K562 (cell line): ENCODE data around the gene SNRNP48. TPM values are rescaled to one million over a fixed set of nuclear protein-coding genes. Genes with fewer than 3 reads are reported as not detected.

Source experiments
- FOXK1 ChIP-seq: sonication (generic); formaldehyde crosslinking; IDR thresholded peaks from 2 replicates; pipeline ENCODE4 v1.8.0; 2022; ENCODE audit warnings: missing genetic modification reagents, mild to moderate bottlenecking, borderline replicate concordance
- MIER1 ChIP-seq: fragments of 450-650 bp; IDR thresholded peaks from 2 replicates; pipeline ENCODE4 v1.6.1; 2016; ENCODE audit warnings: antibody characterized with exemption, mild to moderate bottlenecking, low read depth
- POU5F1 ChIP-seq: fragments of 150-350 bp; IDR thresholded peaks from 2 replicates; pipeline ENCODE4 v1.6.1; 2014; ENCODE audit warnings: borderline replicate concordance, low read length, low read depth, mild to moderate bottlenecking; ENCODE audit not compliant: partially characterized antibody
- RBM17 ChIP-seq: fragments of 200-400 bp; formaldehyde crosslinking; IDR thresholded peaks from 2 replicates; pipeline ENCODE4 v1.6.1; 2017; ENCODE audit warnings: low read depth, mild to moderate bottlenecking, low read length, borderline replicate concordance
- SOX6 ChIP-seq: fragments of 450-650 bp; IDR thresholded peaks from 2 replicates; pipeline ENCODE4 v1.6.1; 2014; ENCODE audit warnings: mild to moderate bottlenecking
- SREBF1 ChIP-seq: fragments of 150-350 bp; IDR thresholded peaks from 2 replicates; pipeline ENCODE4 v1.6.1; 2014; ENCODE audit warnings: antibody characterized with exemption, low read depth, low read length, borderline replicate concordance
- TFAM ChIP-seq: fragments of 250-450 bp; sonication (Bioruptor Pico); conservative IDR thresholded peaks from 2 replicates; pipeline ENCODE4 v1.5.0; 2021; ENCODE audit warnings: mild to moderate bottlenecking, moderate library complexity
- TGIF2 ChIP-seq: sonication (generic); formaldehyde crosslinking; IDR thresholded peaks from 2 replicates; pipeline ENCODE4 v1.8.1; 2022; ENCODE audit warnings: mild to moderate bottlenecking, missing genetic modification reagents, moderate library complexity
- ZNF197 ChIP-seq: fragments of 200-800 bp; sonication (Bioruptor generic); IDR thresholded peaks from 2 replicates; pipeline ENCODE4 v1.6.1; 2016; ENCODE audit warnings: low read depth, missing genetic modification characterization, missing compliant biosample characterization
- ZNF3 ChIP-seq: fragments of 250-450 bp; sonication (Bioruptor Pico); IDR thresholded peaks from 2 replicates; pipeline ENCODE4 v1.5.0; 2021; ENCODE audit warnings: mild to moderate bottlenecking, moderate library complexity
- ZNF589 ChIP-seq: fragments of 200-800 bp; sonication (Bioruptor generic); IDR thresholded peaks from 2 replicates; pipeline ENCODE4 v1.6.1; 2016; ENCODE audit warnings: low read depth, missing genetic modification characterization, missing compliant biosample characterization
- ZNF75A ChIP-seq: fragments of 450-650 bp; formaldehyde crosslinking; IDR thresholded peaks from 2 replicates; pipeline ENCODE4 v1.4.0; 2020; ENCODE audit warnings: mild to moderate bottlenecking
- polyA plus RNA-seq, 8 experiments: library from polyadenylated mRNA; depleted of rRNA in 4 of 8; stranded (reverse) in 5 of 8; unstranded in 3 of 8; fragments of >200 nt; fragmentation: Nextera tagmentation in 2 of 8; fragmentation: Illumina TruSeq in 1 of 8; extraction: Ambion mirVana in 2 of 8; extraction: Trizol in 1 of 8; gene quantifications; 2 replicates each; pipeline versions ENCODE4 v1.2.1 to v1.2.3, GENCODE V29; 2011 to 2014; ENCODE audit warnings: inconsistent platforms in 1 of 8, missing spikeins in 1 of 8
- total RNA-seq, 7 experiments: library from RNA; depleted of rRNA in 6 of 7; stranded (reverse); fragments of >200 nt in 6 of 7; fragmentation: Illumina TruSeq in 2 of 7; extraction: Trizol in 2 of 7; gene quantifications; 2 replicates each; pipeline versions ENCODE4 v1.2.1 to v1.2.3, GENCODE V29; 2011 to 2021; ENCODE audit warnings: low replicate concordance in 1 of 7
- TF ChIP-seq, protein P1 (sequence below): fragments of 450-650 bp; IDR thresholded peaks from 2 replicates; pipeline ENCODE4 v1.6.1; 2016; ENCODE audit warnings: missing biosample characterization, missing genetic modification characterization
- TF ChIP-seq, protein P2 (sequence below): sonication (generic); IDR thresholded peaks from 2 replicates; pipeline ENCODE4 v1.6.1; 2016
- TF ChIP-seq, protein P3 (sequence below): sonication (generic); formaldehyde crosslinking; IDR thresholded peaks from 2 replicates; pipeline ENCODE4 v1.5.0; 2020; ENCODE audit warnings: missing genetic modification reagents
- TF ChIP-seq, protein P4 (sequence below), 2 experiments: fragments of 250-450 bp in 1 of 2; fragments of 450-650 bp in 1 of 2; sonication (Bioruptor Pico) in 1 of 2; IDR thresholded peaks; 2 replicates each; pipeline versions ENCODE4 v1.6.1 to v1.8.0; 2016 to 2021; ENCODE audit warnings: mild to moderate bottlenecking in 2 of 2, moderate library complexity in 2 of 2, missing compliant biosample characterization in 1 of 2, missing genetic modification characterization in 1 of 2
- TF ChIP-seq, protein P5 (sequence below): fragments of 450-650 bp; IDR thresholded peaks from 2 replicates; pipeline ENCODE4 v1.6.1; 2016
- TF ChIP-seq, protein P6 (sequence below): fragments of 250-450 bp; sonication (Bioruptor Pico); IDR thresholded peaks from 2 replicates; pipeline ENCODE4 v1.4.0; 2020

SNRNP48 gene
- total and polyA plus RNA-seq, 9 of the 15 experiments (the other 6 are each of a cell fraction or from before 2014, with no cell fraction given), result 6.2 to 32.9 (median 18.6) TPM

DNA sequence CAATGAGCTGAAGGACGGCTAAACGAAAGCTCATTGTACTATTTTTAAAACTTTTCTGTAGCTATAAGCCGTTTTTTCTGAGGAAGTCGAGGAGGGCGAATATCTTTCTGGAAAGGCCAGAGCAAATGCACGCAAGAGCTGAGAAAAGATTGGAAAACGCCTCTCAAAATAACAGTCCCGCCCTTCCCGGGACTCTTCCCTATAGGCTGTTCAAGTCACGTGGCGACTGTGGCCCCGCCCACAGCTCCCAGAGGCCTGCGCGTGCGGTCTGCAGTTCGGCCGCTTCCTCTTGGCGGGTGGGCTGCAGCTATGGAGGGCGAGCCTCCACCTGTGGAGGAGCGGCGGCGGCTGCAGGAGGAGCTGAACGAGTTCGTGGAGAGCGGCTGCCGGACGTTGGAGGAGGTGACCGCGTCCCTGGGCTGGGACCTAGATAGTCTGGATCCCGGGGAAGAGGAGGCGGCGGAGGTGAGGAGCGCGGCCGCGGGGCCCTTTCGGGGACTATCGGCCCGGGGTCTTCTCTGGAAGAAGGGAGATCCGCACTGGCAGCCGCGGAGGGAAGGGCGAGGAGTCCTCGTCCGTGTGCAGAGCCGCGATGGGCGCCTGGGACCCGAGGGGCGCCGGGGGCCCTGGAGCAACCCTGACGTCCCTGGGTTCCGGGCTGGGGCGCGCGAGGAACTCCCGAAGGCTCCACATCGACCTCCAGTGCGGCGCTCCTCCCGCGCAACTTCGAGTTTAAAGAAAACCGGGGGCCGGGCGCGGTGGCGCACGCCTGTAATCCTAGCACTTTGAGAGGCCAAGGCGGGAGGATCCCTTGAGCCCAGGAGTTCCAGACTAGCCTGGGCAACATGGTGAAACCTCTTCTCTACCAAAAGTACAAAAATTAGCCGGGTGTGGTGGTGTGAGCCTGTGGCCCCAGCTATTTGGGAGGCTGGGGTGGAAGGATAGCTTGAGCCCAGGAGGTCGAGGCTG lies at the start of gene SNRNP48 (continued):
- TF ChIP-seq, protein P1, sequence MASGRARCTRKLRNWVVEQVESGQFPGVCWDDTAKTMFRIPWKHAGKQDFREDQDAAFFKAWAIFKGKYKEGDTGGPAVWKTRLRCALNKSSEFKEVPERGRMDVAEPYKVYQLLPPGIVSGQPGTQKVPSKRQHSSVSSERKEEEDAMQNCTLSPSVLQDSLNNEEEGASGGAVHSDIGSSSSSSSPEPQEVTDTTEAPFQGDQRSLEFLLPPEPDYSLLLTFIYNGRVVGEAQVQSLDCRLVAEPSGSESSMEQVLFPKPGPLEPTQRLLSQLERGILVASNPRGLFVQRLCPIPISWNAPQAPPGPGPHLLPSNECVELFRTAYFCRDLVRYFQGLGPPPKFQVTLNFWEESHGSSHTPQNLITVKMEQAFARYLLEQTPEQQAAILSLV (tag), result no peak
- no peak for TF ChIP-seq ZNF75A
- TF ChIP-seq RBM17, result no peak
- TF ChIP-seq, protein P2, sequence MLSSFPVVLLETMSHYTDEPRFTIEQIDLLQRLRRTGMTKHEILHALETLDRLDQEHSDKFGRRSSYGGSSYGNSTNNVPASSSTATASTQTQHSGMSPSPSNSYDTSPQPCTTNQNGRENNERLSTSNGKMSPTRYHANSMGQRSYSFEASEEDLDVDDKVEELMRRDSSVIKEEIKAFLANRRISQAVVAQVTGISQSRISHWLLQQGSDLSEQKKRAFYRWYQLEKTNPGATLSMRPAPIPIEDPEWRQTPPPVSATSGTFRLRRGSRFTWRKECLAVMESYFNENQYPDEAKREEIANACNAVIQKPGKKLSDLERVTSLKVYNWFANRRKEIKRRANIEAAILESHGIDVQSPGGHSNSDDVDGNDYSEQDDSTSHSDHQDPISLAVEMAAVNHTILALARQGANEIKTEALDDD, result no peak
- TF ChIP-seq POU5F1, result no peak
- TF ChIP-seq SREBF1, result no peak
- no peak for TF ChIP-seq ZNF3
- no peak for TF ChIP-seq TFAM (CRISPR knock-in tag)
- TF ChIP-seq, protein P3, sequence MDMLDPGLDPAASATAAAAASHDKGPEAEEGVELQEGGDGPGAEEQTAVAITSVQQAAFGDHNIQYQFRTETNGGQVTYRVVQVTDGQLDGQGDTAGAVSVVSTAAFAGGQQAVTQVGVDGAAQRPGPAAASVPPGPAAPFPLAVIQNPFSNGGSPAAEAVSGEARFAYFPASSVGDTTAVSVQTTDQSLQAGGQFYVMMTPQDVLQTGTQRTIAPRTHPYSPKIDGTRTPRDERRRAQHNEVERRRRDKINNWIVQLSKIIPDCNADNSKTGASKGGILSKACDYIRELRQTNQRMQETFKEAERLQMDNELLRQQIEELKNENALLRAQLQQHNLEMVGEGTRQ (CRISPR knock-in tag), result peak; percentile 100
- TF ChIP-seq, protein P4, sequence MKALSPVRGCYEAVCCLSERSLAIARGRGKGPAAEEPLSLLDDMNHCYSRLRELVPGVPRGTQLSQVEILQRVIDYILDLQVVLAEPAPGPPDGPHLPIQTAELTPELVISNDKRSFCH (CRISPR knock-in tag; IDR thresholded peaks at IDR 0.05), result no peak
- TF ChIP-seq, protein P4 (tag; IDR thresholded peaks at IDR 0.05), result no peak
- TF ChIP-seq SOX6, result no peak; the same call in 1 of the 2 replicates
- no peak for TF ChIP-seq ZNF589 (CRISPR knock-in tag)
- no peak for TF ChIP-seq ZNF197 (CRISPR knock-in tag)
- no peak for TF ChIP-seq FOXK1 (CRISPR knock-in tag)
- TF ChIP-seq MIER1, result no peak
- TF ChIP-seq TGIF2 (CRISPR knock-in tag), result peak; percentile 28; the same call in 1 of the 2 replicates
- TF ChIP-seq, protein P5, sequence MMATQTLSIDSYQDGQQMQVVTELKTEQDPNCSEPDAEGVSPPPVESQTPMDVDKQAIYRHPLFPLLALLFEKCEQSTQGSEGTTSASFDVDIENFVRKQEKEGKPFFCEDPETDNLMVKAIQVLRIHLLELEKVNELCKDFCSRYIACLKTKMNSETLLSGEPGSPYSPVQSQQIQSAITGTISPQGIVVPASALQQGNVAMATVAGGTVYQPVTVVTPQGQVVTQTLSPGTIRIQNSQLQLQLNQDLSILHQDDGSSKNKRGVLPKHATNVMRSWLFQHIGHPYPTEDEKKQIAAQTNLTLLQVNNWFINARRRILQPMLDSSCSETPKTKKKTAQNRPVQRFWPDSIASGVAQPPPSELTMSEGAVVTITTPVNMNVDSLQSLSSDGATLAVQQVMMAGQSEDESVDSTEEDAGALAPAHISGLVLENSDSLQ, result no peak; the same call in 1 of the 2 replicates
- TF ChIP-seq, protein P6, sequence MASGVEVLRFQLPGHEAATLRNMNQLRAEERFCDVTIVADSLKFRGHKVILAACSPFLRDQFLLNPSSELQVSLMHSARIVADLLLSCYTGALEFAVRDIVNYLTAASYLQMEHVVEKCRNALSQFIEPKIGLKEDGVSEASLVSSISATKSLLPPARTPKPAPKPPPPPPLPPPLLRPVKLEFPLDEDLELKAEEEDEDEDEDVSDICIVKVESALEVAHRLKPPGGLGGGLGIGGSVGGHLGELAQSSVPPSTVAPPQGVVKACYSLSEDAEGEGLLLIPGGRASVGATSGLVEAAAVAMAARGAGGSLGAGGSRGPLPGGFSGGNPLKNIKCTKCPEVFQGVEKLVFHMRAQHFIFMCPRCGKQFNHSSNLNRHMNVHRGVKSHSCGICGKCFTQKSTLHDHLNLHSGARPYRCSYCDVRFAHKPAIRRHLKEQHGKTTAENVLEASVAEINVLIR (CRISPR knock-in tag), result no peak
